Activated CD4-positive, alpha-beta T cell treated with anti-CD3 and anti-CD28 coated beads, Interleukin-2, amount 10 ng/mL, durations not matched to agents 24 days and 14 days (primary cell): ENCODE results near the gene TRMT112. TPM values are rescaled to one million over a fixed set of nuclear protein-coding genes. Genes with fewer than 3 reads are reported as not detected.

Source experiments
- DNase-seq: peaks from one replicate; pipeline ENCODE4 v3.0.0; 2022
- H3K27ac Mint-ChIP-seq: one replicate; pipeline ENCODE4 v1.8.0; 2022; ENCODE audit warnings: mild to moderate bottlenecking, mixed read lengths
- H3K27me3 Mint-ChIP-seq: one replicate; pipeline ENCODE4 v1.8.0; 2022; ENCODE audit warnings: mixed read lengths
- H3K36me3 Mint-ChIP-seq: one replicate; pipeline ENCODE4 v1.8.0; 2022; ENCODE audit warnings: low read depth, mild to moderate bottlenecking, mixed read lengths
- H3K4me1 Mint-ChIP-seq: one replicate; pipeline ENCODE4 v1.8.0; 2021; ENCODE audit warnings: mixed read lengths
- H3K4me3 Mint-ChIP-seq: one replicate; pipeline ENCODE4 v1.8.0; 2022; ENCODE audit warnings: mild to moderate bottlenecking, moderate library complexity, mixed read lengths
- H3K9me3 Mint-ChIP-seq: one replicate; pipeline ENCODE4 v1.8.0; 2021; ENCODE audit warnings: mixed read lengths
- intact Hi-C: fragments of 100-400 bp; cut with micrococcal nuclease; formaldehyde crosslinking; loops from one replicate; pipeline ENCODE4 v1.15.1; 2023
- total RNA-seq: library from RNA; stranded (reverse); gene quantifications from 2 replicates; pipeline ENCODE4 v1.2.3, GENCODE V29; 2022

The TRMT112 gene
- total RNA-seq, 1 donor from 2014 or later = 319 TPM

- peak within 1 kb of the TSS; percentile 94 for H3K4me3 Mint-ChIP-seq
- DNase-seq = peak; percentile 100
- peak within 1 kb of the TSS; percentile 99 for H3K27ac Mint-ChIP-seq
- peaks cover 17% of the 10 kb centered on the region for H3K36me3 Mint-ChIP-seq
- no peaks in the 10 kb centered on the region for H3K9me3 Mint-ChIP-seq
- peaks cover 12% of the 10 kb centered on the region for H3K27me3 Mint-ChIP-seq
- H3K4me1 Mint-ChIP-seq = peaks cover 26% of the 10 kb centered on the region
- intact Hi-C loops = loop anchor here (1.0 to 10.0 kb wide), 9 partner anchors 12 to 472 kb away; partner anchors contain the start of genes CCDC88B, COX8A, FERMT3 and NUDT22
Observed at GRCh38 chr11:64305075-64305690, 12.2 kb downstream of the TRMT112 start, which contains the start of gene ESRRA. ESRRA (plus strand) TSS chr11:64305524; CDS start chr11:64307180, 1,656 bp downstream.

- Mint-ChIP-seq H3K4me3 (peak overlapping the region; percentile 89), H3K4me1 (peaks cover 26% of the 10 kb centered on the region), H3K36me3 (peaks cover 15% of the 10 kb centered on the region), H3K27me3 (peaks cover 17% of the 10 kb centered on the region), H3K27ac (peak overlapping the region; percentile 99), H3K9me3 (no peaks in the 10 kb centered on the region)
- intact Hi-C loops = loop anchor here (1.0 to 10.0 kb wide), 11 partner anchors 13 to 473 kb away; partner anchors contain the start of genes CCDC88B, COX8A, FERMT3 and GPR137
- DNase-seq = peak; percentile 98
Observed at GRCh38 chr11:64304316-64305072, 12.9 kb downstream of the TRMT112 start.

GRCh38 chr11:64304032-64304315 lies 13.4 kb downstream of the TRMT112 start:
- H3K4me3 Mint-ChIP-seq = peak overlapping the region; percentile 89
- H3K9me3 Mint-ChIP-seq = no peaks in the 10 kb centered on the region
- peaks cover 19% of the 10 kb centered on the region for H3K27me3 Mint-ChIP-seq
- peak overlapping the region; percentile 99 for H3K27ac Mint-ChIP-seq
- no peak for DNase-seq
- peaks cover 26% of the 10 kb centered on the region for H3K4me1 Mint-ChIP-seq
- intact Hi-C loops = loop anchor here (1.0 to 10.0 kb wide), 5 partner anchors 19 to 329 kb away; partner anchors contain the start of genes CCDC88B, COX8A, GPR137 and NUDT22
- peaks cover 15% of the 10 kb centered on the region for H3K36me3 Mint-ChIP-seq

- Mint-ChIP-seq H3K27me3 (peaks cover 24% of the 10 kb centered on the region), H3K4me1 (peaks cover 26% of the 10 kb centered on the region), H3K9me3 (no peaks in the 10 kb centered on the region), H3K4me3 (peak overlapping the region; percentile 89), H3K36me3 (peaks cover 15% of the 10 kb centered on the region), H3K27ac (peak overlapping the region; percentile 37)
- intact Hi-C loops = loop anchor here (1.0 to 10.0 kb wide), 5 partner anchors 18 to 329 kb away; partner anchors contain the start of genes CCDC88B, COX8A, GPR137 and NUDT22
- DNase-seq = no peak
Observed at GRCh38 chr11:64303109-64304031, 14.0 kb downstream of the TRMT112 start.

GRCh38 chr11:64299847-64300648 lies 17.3 kb downstream of the TRMT112 start, which contains the start of gene CATSPERZ:
CATSPERZ (plus strand) TSS chr11:64300358; CDS start chr11:64300411, 53 bp downstream.
- H3K27me3 Mint-ChIP-seq = peaks cover 56% of the 10 kb centered on the region

GRCh38 chr11:64298966-64299846 lies 18.2 kb downstream of the TRMT112 start:
- peak overlapping the region; percentile 76 for H3K4me3 Mint-ChIP-seq

More at GRCh38 chr11:64299847-64300648, 17.3 kb downstream of the TRMT112 start, which contains the start of gene CATSPERZ:
- intact Hi-C loops = loop anchor here (1.0 to 10.0 kb wide), 4 partner anchors 8 to 325 kb away; partner anchors contain the start of gene COX8A
- Mint-ChIP-seq H3K4me1 (peaks cover 22% of the 10 kb centered on the region), H3K4me3 (peak within 1 kb of the TSS; percentile 76), H3K36me3 (peaks cover 2% of the 10 kb centered on the region), H3K27ac (peak within 1 kb of the TSS; percentile 8), H3K9me3 (no peaks in the 10 kb centered on the region)
- peak; percentile 74 for DNase-seq

GRCh38 chr11:64297699-64298358 lies 19.5 kb downstream of the TRMT112 start:
- peaks cover 2% of the 10 kb centered on the region for H3K36me3 Mint-ChIP-seq
- no peaks in the 10 kb centered on the region for H3K9me3 Mint-ChIP-seq
- no peak overlapping the region for H3K4me3 Mint-ChIP-seq
- H3K27ac Mint-ChIP-seq = no peak overlapping the region
- peak; percentile 59 for DNase-seq
- peaks cover 14% of the 10 kb centered on the region for H3K4me1 Mint-ChIP-seq
- intact Hi-C loops = no loop called here
- H3K27me3 Mint-ChIP-seq = peaks cover 78% of the 10 kb centered on the region

More at GRCh38 chr11:64298966-64299846, 18.2 kb downstream of the TRMT112 start:
- Mint-ChIP-seq H3K4me1 (peaks cover 21% of the 10 kb centered on the region), H3K27me3 (peaks cover 64% of the 10 kb centered on the region), H3K9me3 (no peaks in the 10 kb centered on the region), H3K36me3 (peaks cover 2% of the 10 kb centered on the region), H3K27ac (no peak overlapping the region)
- intact Hi-C loops = no loop called here
- peak; percentile 70 for DNase-seq

GRCh38 chr11:64296830-64297698 lies 20.3 kb downstream of the TRMT112 start:
- intact Hi-C loops = no loop called here
- Mint-ChIP-seq H3K4me3 (no peak overlapping the region), H3K9me3 (no peaks in the 10 kb centered on the region), H3K27ac (no peak overlapping the region), H3K4me1 (peaks cover 17% of the 10 kb centered on the region), H3K36me3 (peaks cover 2% of the 10 kb centered on the region), H3K27me3 (peaks cover 81% of the 10 kb centered on the region)
- peak; percentile 59 for DNase-seq

GRCh38 chr11:64296236-64296635 lies 21.1 kb downstream of the TRMT112 start:
- Mint-ChIP-seq H3K36me3 (peaks cover 2% of the 10 kb centered on the region), H3K27me3 (peaks cover 78% of the 10 kb centered on the region)

GRCh38 chr11:64295760-64296159 lies 21.6 kb downstream of the TRMT112 start:
- Mint-ChIP-seq H3K27me3 (peaks cover 77% of the 10 kb centered on the region), H3K4me1 (peaks cover 15% of the 10 kb centered on the region), H3K4me3 (no peak overlapping the region), H3K9me3 (no peaks in the 10 kb centered on the region), H3K27ac (no peak overlapping the region), H3K36me3 (peaks cover 3% of the 10 kb centered on the region)
- intact Hi-C loops = no loop called here
- DNase-seq = no peak

More at GRCh38 chr11:64296236-64296635, 21.1 kb downstream of the TRMT112 start:
- Mint-ChIP-seq H3K27ac (no peak overlapping the region), H3K4me3 (no peak overlapping the region), H3K4me1 (peaks cover 17% of the 10 kb centered on the region), H3K9me3 (no peaks in the 10 kb centered on the region)
- intact Hi-C loops = no loop called here
- DNase-seq = no peak

GRCh38 chr11:64294774-64295173 lies 22.6 kb downstream of the TRMT112 start:
- Mint-ChIP-seq H3K27me3 (peaks cover 75% of the 10 kb centered on the region), H3K27ac (no peak overlapping the region), H3K36me3 (peaks cover 5% of the 10 kb centered on the region)

More at GRCh38 chr11:64294774-64295173, 22.6 kb downstream of the TRMT112 start:
- no peaks in the 10 kb centered on the region for H3K9me3 Mint-ChIP-seq
- DNase-seq = no peak
- H3K4me1 Mint-ChIP-seq = peaks cover 11% of the 10 kb centered on the region
- no peak overlapping the region for H3K4me3 Mint-ChIP-seq
- intact Hi-C loops = no loop called here
